Measurements from ENCODE around the gene PPIF.

The PPIF gene

GRCh38 chr10:79347894-79348639, 798 bp downstream of the PPIF start:
- TF ChIP-seq ZFP30 (CRISPR knock-in tag; IDR thresholded peaks at IDR 0.05) (no peak), RARB (CRISPR knock-in tag; IDR thresholded peaks at IDR 0.05) (no peak)
- ATAC-seq: peak; percentile 61

GRCh38 chr10:79348640-79348988, 1.3 kb downstream of the PPIF start:
- TF ChIP-seq SNAI2 (CRISPR knock-in tag; IDR thresholded peaks at IDR 0.05): no peak
- no peak for TF ChIP-seq CREB5 (CRISPR knock-in tag; IDR thresholded peaks at IDR 0.05; ENCODE audit: low read depth)
- TF ChIP-seq GLIS3 (CRISPR knock-in tag; IDR thresholded peaks at IDR 0.05): no peak
- no peak for TF ChIP-seq TOX (CRISPR knock-in tag; IDR thresholded peaks at IDR 0.05; ENCODE audit: borderline replicate concordance)
- ATAC-seq: no peak

GRCh38 chr10:79349072-79349491, 1.8 kb downstream of the PPIF start:
- ATAC-seq: no peak
- TF ChIP-seq CREB5 (CRISPR knock-in tag; IDR thresholded peaks at IDR 0.05; ENCODE audit: low read depth) (no peak), GLIS3 (CRISPR knock-in tag; IDR thresholded peaks at IDR 0.05) (no peak), BACH2 (CRISPR knock-in tag; IDR thresholded peaks at IDR 0.05; ENCODE audit: borderline replicate concordance) (no peak), CSDC2 (CRISPR knock-in tag; IDR thresholded peaks at IDR 0.05) (no peak), ZNF8 (CRISPR knock-in tag; IDR thresholded peaks at IDR 0.05) (no peak), TCF4 (CRISPR knock-in tag; IDR thresholded peaks at IDR 0.05; ENCODE audit: borderline replicate concordance) (no peak), OSR1 (CRISPR knock-in tag; IDR thresholded peaks at IDR 0.05) (no peak)

GRCh38 chr10:79349766-79350406, 2.6 kb downstream of the PPIF start:
- TF ChIP-seq ZNF8 (CRISPR knock-in tag; IDR thresholded peaks at IDR 0.05): no peak
- no peak for ATAC-seq

- no peak for ATAC-seq
- no peak for TF ChIP-seq ESRRG (CRISPR knock-in tag; IDR thresholded peaks at IDR 0.05)
- TF ChIP-seq TCF4 (CRISPR knock-in tag; IDR thresholded peaks at IDR 0.05; ENCODE audit: borderline replicate concordance): no peak
- no peak for TF ChIP-seq GLIS3 (CRISPR knock-in tag; IDR thresholded peaks at IDR 0.05)
- TF ChIP-seq CREB5 (CRISPR knock-in tag; IDR thresholded peaks at IDR 0.05; ENCODE audit: low read depth): no peak
- no peak for TF ChIP-seq ZFP30 (CRISPR knock-in tag; IDR thresholded peaks at IDR 0.05)
- no peak for TF ChIP-seq POU6F1 (CRISPR knock-in tag; IDR thresholded peaks at IDR 0.05; ENCODE audit: borderline replicate concordance, low read depth)
- TF ChIP-seq TOX (CRISPR knock-in tag; IDR thresholded peaks at IDR 0.05; ENCODE audit: borderline replicate concordance): no peak
Observed at GRCh38 chr10:79350407-79351154, 3.3 kb downstream of the PPIF start.

GRCh38 chr10:79351332-79351731, 4.1 kb downstream of the PPIF start:
- ATAC-seq: no peak
- no peak for TF ChIP-seq ARNTL (CRISPR knock-in tag; IDR thresholded peaks at IDR 0.05; ENCODE audit: borderline replicate concordance, low read depth)
- TF ChIP-seq SNAI2 (CRISPR knock-in tag; IDR thresholded peaks at IDR 0.05): no peak
